Duodenal mucosa (tissue), 2 donors: Measurements from ENCODE around the gene GATA5.

ENCODE experiments used
- H3K27ac ChIP-seq: one replicate; pipeline ENCODE4 v1.7.0; 2013; ENCODE audit warnings: low read depth, low read length
- H3K27me3 ChIP-seq, 2 donors: one replicate each; pipeline ENCODE4 v1.7.0; 2013; ENCODE audit warnings: low read length in 2 of 2, control low read depth in 1 of 2; ENCODE audit not compliant: insufficient read depth in 2 of 2, control insufficient read depth in 1 of 2
- H3K36me3 ChIP-seq, 2 donors: one replicate each; pipeline ENCODE4 v1.7.0; 2013; ENCODE audit warnings: low read length in 2 of 2, control low read depth in 1 of 2; ENCODE audit not compliant: insufficient read depth in 2 of 2, control insufficient read depth in 1 of 2
- H3K4me1 ChIP-seq, 2 donors: one replicate each; pipeline ENCODE4 v1.7.0; 2013; ENCODE audit warnings: low read length in 2 of 2, control low read depth in 1 of 2; ENCODE audit not compliant: insufficient read depth in 2 of 2, control insufficient read depth in 1 of 2
- H3K4me3 ChIP-seq, 2 donors: one replicate each; pipeline ENCODE4 v1.7.0; 2013; ENCODE audit warnings: low read length in 2 of 2, low read depth in 1 of 2
- H3K9ac ChIP-seq, 2 donors: one replicate each; pipeline ENCODE4 v1.7.0; 2013; ENCODE audit warnings: low read length in 2 of 2, low read depth in 1 of 2
- H3K9me3 ChIP-seq, 2 donors: one replicate each; pipeline ENCODE4 v1.7.0; 2013; ENCODE audit warnings: low read length in 2 of 2, control low read depth in 1 of 2; ENCODE audit not compliant: control insufficient read depth in 1 of 2

GATA5 gene

GRCh38 chr20:62488470-62488869 is 12.7 kb upstream of the GATA5 start:
- no peaks in the 10 kb centered on the region for H3K9me3 ChIP-seq
- no peak overlapping the region for H3K27ac ChIP-seq
- H3K36me3 ChIP-seq = no peaks in the 10 kb centered on the region
- no peak overlapping the region for H3K9ac ChIP-seq
- H3K4me1 ChIP-seq = peaks cover 38 to 41% of the 10 kb centered on the region in 2 donors
- no peak overlapping the region for H3K4me3 ChIP-seq
- peaks cover 6 to 27% of the 10 kb centered on the region in 2 donors for H3K27me3 ChIP-seq

- H3K4me1 ChIP-seq = peaks cover 41% of the 10 kb centered on the region in 2 donors
- peaks cover 13 to 30% of the 10 kb centered on the region in 2 donors for H3K27me3 ChIP-seq
Measured at GRCh38 chr20:62487561-62488354, 12.0 kb upstream of the GATA5 start.

GRCh38 chr20:62487118-62487517 is 11.3 kb upstream of the GATA5 start:
- no peak overlapping the region for H3K27ac ChIP-seq
- H3K4me1 ChIP-seq = peaks cover 41 to 47% of the 10 kb centered on the region in 2 donors
- no peak overlapping the region for H3K4me3 ChIP-seq
- no peaks in the 10 kb centered on the region for H3K36me3 ChIP-seq
- no peak overlapping the region for H3K9ac ChIP-seq
- peaks cover 17 to 30% of the 10 kb centered on the region in 2 donors for H3K27me3 ChIP-seq
- no peaks in the 10 kb centered on the region for H3K9me3 ChIP-seq

More at GRCh38 chr20:62487561-62488354, 12.0 kb upstream of the GATA5 start:
- no peak overlapping the region for H3K4me3 ChIP-seq
- H3K27ac ChIP-seq = no peak overlapping the region
- H3K36me3 ChIP-seq = no peaks in the 10 kb centered on the region
- no peak overlapping the region for H3K9ac ChIP-seq
- H3K9me3 ChIP-seq = no peaks in the 10 kb centered on the region

- no peak overlapping the region for H3K27ac ChIP-seq
- no peaks in the 10 kb centered on the region for H3K36me3 ChIP-seq
- no peaks in the 10 kb centered on the region for H3K9me3 ChIP-seq
- no peak overlapping the region for H3K9ac ChIP-seq
- peaks cover 41 to 52% of the 10 kb centered on the region in 2 donors for H3K4me1 ChIP-seq
- no peak overlapping the region for H3K4me3 ChIP-seq
- peaks cover 17 to 30% of the 10 kb centered on the region in 2 donors for H3K27me3 ChIP-seq
Measured at GRCh38 chr20:62486484-62486883, 10.7 kb upstream of the GATA5 start.

GRCh38 chr20:62485701-62486089 is 9.9 kb upstream of the GATA5 start:
- Histone ChIP-seq H3K9me3 (no peaks in the 10 kb centered on the region), H3K27me3 (peaks cover 17 to 33% of the 10 kb centered on the region in 2 donors), H3K27ac (no peak overlapping the region), H3K36me3 (no peaks in the 10 kb centered on the region), H3K9ac (no peak overlapping the region), H3K4me1 (peaks cover 41 to 52% of the 10 kb centered on the region in 2 donors), H3K4me3 (no peak overlapping the region)

- Histone ChIP-seq H3K36me3 (no peaks in the 10 kb centered on the region), H3K4me3 (no peak overlapping the region), H3K27ac (no peak overlapping the region), H3K9ac (no peak overlapping the region), H3K27me3 (peaks cover 17 to 34% of the 10 kb centered on the region in 2 donors), H3K9me3 (no peaks in the 10 kb centered on the region), H3K4me1 (peaks cover 37 to 47% of the 10 kb centered on the region in 2 donors)
Measured at GRCh38 chr20:62485062-62485700, 9.4 kb upstream of the GATA5 start.

GRCh38 chr20:62484478-62484877 is 8.7 kb upstream of the GATA5 start:
- Histone ChIP-seq H3K4me1 (peaks cover 30 to 40% of the 10 kb centered on the region in 2 donors), H3K36me3 (no peaks in the 10 kb centered on the region), H3K9me3 (no peaks in the 10 kb centered on the region), H3K27ac (no peak overlapping the region), H3K4me3 (no peak overlapping the region), H3K27me3 (peaks cover 17 to 35% of the 10 kb centered on the region in 2 donors), H3K9ac (no peak overlapping the region)

GRCh38 chr20:62483613-62484458 is 8.0 kb upstream of the GATA5 start:
- Histone ChIP-seq H3K4me1 (peaks cover 23 to 34% of the 10 kb centered on the region in 2 donors), H3K27me3 (peaks cover 17 to 40% of the 10 kb centered on the region in 2 donors), H3K4me3 (no peak overlapping the region)

GRCh38 chr20:62482974-62483373 is 7.2 kb upstream of the GATA5 start:
- Histone ChIP-seq H3K27ac (no peak overlapping the region), H3K9me3 (no peaks in the 10 kb centered on the region), H3K4me3 (no peak overlapping the region), H3K4me1 (peaks cover 22 to 34% of the 10 kb centered on the region in 2 donors), H3K27me3 (peaks cover 17 to 35% of the 10 kb centered on the region in 2 donors), H3K36me3 (no peaks in the 10 kb centered on the region), H3K9ac (no peak overlapping the region)

More at GRCh38 chr20:62483613-62484458, 8.0 kb upstream of the GATA5 start:
- no peak overlapping the region for H3K27ac ChIP-seq
- H3K36me3 ChIP-seq = no peaks in the 10 kb centered on the region
- H3K9ac ChIP-seq = no peak overlapping the region
- H3K9me3 ChIP-seq = no peaks in the 10 kb centered on the region
